GM21526 (cell line): ENCODE data around the gene ASPHD2.
"Not testable (repeated sequence)": the region's sequence is repeated elsewhere in the genome, so short reads cannot be mapped to it uniquely, and the experiment has no call there.

Experiments
- ATAC-seq: cut with Tn5 transposase; IDR thresholded peaks from one replicate; pipeline ENCODE4 v1.9.1; 2021; ENCODE audit warnings: moderate library complexity; ENCODE audit not compliant: unreplicated experiment, low FRiP score

Gene ASPHD2

GRCh38 chr22:26428515-26429457, at the start of gene ASPHD2:
Gene ASPHD2, plus strand, starts transcription at chr22:26429260. Its CDS starts 4,356 bp downstream, at chr22:26433616.
- ATAC-seq: peak; percentile 76

GRCh38 chr22:26380072-26380830, 48.8 kb upstream of the ASPHD2 start:
- no peak for ATAC-seq

GRCh38 chr22:26382782-26383181, 46.3 kb upstream of the ASPHD2 start:
- ATAC-seq: no peak

- no peak for ATAC-seq
Measured at GRCh38 chr22:26383968-26384556, 45.0 kb upstream of the ASPHD2 start.

GRCh38 chr22:26385164-26385563, 43.9 kb upstream of the ASPHD2 start:
- ATAC-seq: no peak

- no peak for ATAC-seq
Measured at GRCh38 chr22:26389125-26389524, 39.9 kb upstream of the ASPHD2 start.

GRCh38 chr22:26391091-26391490, 38.0 kb upstream of the ASPHD2 start:
- no peak for ATAC-seq

- ATAC-seq: no peak
Measured at GRCh38 chr22:26391623-26392022, 37.4 kb upstream of the ASPHD2 start.

- ATAC-seq: no peak
Measured at GRCh38 chr22:26393929-26394328, 35.1 kb upstream of the ASPHD2 start.

- no peak for ATAC-seq
Measured at GRCh38 chr22:26394777-26395176, 34.3 kb upstream of the ASPHD2 start.

GRCh38 chr22:26395926-26396325, 33.1 kb upstream of the ASPHD2 start:
- no peak for ATAC-seq

GRCh38 chr22:26398741-26399153, 30.3 kb upstream of the ASPHD2 start:
- no peak for ATAC-seq

- no peak for ATAC-seq
Measured at GRCh38 chr22:26399289-26399688, 29.8 kb upstream of the ASPHD2 start.

- ATAC-seq: no peak
Measured at GRCh38 chr22:26401726-26402125, 27.3 kb upstream of the ASPHD2 start.

GRCh38 chr22:26404851-26405421, 24.1 kb upstream of the ASPHD2 start:
- no peak for ATAC-seq

- no peak for ATAC-seq
Measured at GRCh38 chr22:26406118-26406517, 22.9 kb upstream of the ASPHD2 start.

- ATAC-seq: not testable (repeated sequence)
Measured at GRCh38 chr22:26408562-26409220, 20.4 kb upstream of the ASPHD2 start.

- ATAC-seq: no peak
Measured at GRCh38 chr22:26409719-26410335, 19.2 kb upstream of the ASPHD2 start.

GRCh38 chr22:26410386-26410785, 18.7 kb upstream of the ASPHD2 start:
- no peak for ATAC-seq

GRCh38 chr22:26414347-26414746, 14.7 kb upstream of the ASPHD2 start:
- ATAC-seq: no peak
